HG03108 (cell line): ENCODE data around the gene COA1.
A peak's percentile ranks its signal among the peaks of the same experiment; 100 is the strongest.
"Not testable (repeated sequence)": the region's sequence is repeated elsewhere in the genome, so short reads cannot be mapped to it uniquely, and the experiment has no call there.

Experiments
- ATAC-seq: cut with Tn5 transposase; IDR thresholded peaks from one replicate; pipeline ENCODE4 v1.9.1; 2021; ENCODE audit warnings: moderate library complexity; ENCODE audit not compliant: unreplicated experiment

Gene COA1

GRCh38 chr7:43729214-43729923 lies at the start of gene COA1:
COA1 (minus strand) TSS chr7:43729523; CDS start chr7:43648614, 80,909 bp downstream.
- ATAC-seq, result peak; percentile 74

GRCh38 chr7:43778293-43779044 lies 49.1 kb upstream of the COA1 start:
- ATAC-seq, result not testable (repeated sequence)

- not testable (repeated sequence) for ATAC-seq
These were observed 45.9 kb upstream of the COA1 start for GRCh38 chr7:43775255-43775654.

DNA sequence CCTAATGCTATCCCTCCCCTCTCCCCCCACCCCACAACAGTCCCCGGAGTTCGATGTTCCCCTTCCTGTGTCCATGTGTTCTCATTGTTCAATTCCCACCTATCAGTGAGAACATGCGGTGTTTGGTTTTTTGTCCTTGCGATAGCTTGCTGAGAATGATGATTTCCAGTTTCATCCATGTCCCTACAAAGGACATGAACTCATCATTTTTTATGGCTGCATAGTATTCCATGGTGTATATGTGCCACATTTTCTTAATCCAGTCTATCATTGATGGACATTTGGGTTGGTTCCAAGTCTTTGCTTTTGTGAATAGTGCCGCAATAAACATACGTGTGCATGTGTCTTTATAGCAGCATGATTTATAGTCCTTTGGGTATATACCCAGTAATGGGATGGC lies 43.9 kb upstream of the COA1 start:
- not testable (repeated sequence) for ATAC-seq

DNA sequence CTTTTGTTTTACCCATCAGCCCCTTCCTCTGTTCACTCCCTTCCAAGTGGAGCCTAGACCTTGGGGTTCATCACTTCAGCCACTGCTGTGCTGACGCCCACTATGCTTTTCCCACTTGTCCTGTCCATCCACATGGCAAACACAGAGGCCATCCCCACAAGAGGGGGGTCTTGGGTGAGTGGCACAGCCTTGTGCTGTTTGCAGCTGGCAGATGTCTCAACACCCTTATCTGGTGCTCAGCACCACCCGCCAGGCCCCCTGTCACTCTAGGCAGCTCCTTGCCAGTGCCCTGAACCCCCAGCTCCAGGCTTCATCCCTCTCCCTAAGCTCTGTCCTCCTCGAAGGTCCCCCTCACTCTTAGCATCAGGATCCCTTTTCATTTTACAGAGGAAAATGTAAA lies 42.2 kb upstream of the COA1 start:
- no peak for ATAC-seq

DNA sequence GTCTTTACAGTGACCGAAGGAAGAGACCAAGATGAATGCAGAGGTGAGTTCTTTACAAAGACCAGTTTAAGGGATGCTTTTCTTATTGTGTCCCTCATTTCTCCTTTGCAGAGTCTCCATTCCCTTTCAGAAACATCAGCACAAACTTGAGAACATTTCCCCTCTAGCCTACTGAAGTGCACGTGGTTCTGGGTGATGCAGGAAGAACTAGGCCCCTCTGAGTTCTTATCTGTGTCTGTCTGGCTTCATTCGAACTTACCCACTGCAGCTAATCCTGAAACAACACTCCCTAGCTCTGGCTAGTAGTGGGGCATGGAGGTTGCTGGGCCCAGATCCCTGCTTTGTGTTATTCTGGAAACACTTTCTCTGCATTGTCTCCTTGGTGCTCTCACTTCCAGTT lies 41.8 kb upstream of the COA1 start:
- ATAC-seq, result no peak

DNA sequence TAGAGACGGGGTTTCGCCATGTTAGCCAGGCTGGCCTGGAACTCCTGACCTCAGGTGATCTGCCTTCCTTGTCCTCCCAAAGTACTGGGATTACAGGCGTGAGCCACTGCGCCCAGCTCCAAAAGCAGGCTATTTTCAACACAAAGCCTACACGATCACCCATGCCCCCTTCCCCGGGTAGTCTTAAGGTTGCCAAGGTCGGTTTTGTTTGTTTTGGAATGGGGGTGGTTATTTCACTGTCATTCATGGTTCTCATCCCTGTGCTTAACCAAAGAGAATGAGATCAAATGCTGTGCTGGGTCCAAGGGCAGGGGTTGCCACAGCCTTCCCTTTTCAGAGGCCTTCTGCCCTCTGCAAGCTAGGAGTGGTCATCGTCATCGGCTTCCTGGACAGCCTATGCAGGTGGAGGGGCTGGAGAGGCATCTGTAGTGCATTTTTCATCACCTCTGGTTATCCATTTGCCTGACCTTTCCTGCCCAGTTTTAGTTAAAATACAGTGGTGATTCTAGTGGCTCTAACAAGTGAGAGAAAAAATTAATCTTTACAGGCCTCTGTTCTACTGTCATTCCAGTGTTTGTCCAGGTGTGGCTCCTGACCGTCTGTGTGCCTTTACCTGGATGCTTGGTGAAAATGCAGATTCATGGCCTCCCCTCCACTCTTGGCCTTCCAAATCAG lies 40.6 kb upstream of the COA1 start:
- ATAC-seq, result no peak

GRCh38 chr7:43769281-43769680 lies 40.0 kb upstream of the COA1 start:
- no peak for ATAC-seq

DNA sequence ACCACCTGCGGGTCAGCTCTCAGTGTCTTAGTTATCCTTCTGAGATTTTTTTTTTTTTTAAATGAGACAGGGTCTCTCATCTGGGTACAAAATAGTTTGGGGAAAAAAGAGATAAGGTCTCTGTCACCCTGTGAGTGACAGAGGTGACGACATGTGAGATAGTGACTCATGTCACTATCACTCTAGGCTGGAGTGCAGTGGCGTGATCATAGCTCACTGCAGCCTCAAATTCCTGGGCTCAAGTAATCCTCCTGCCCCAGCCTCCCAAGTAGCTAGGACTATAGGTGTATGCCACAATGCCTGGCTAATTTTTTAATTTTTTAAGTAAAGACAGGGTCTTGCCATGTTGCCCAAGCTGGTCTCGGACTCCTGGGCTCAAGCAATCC lies 39.6 kb upstream of the COA1 start:
- no peak for ATAC-seq

GRCh38 chr7:43768201-43768886 lies 39.0 kb upstream of the COA1 start:
- ATAC-seq, result no peak

DNA sequence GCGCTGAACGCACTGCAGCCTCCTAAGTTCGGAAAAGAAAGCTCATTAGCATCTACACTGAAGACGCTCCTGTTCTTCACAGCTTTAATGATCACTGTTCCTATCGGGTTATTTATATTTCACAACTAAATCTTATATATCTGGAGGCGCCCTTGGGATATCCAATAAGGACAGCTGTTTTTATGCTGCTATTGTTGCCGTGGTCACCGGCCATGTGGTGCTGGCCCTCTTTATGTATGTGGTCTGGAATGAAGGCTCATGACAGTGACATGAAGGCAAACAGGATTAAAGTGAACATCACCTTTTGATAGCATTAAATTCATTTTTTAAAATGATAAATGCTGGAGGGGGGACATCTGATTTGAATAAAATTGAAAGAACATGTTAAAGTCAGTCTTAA lies 38.0 kb upstream of the COA1 start:
- no peak for ATAC-seq

GRCh38 chr7:43766564-43766963 lies 37.2 kb upstream of the COA1 start:
- no peak for ATAC-seq

GRCh38 chr7:43764807-43765491 lies 35.6 kb upstream of the COA1 start:
- no peak for ATAC-seq

- ATAC-seq, result peak; percentile 51
These were observed 34.9 kb upstream of the COA1 start for GRCh38 chr7:43764039-43764761.

GRCh38 chr7:43763183-43763582 lies 33.9 kb upstream of the COA1 start:
- ATAC-seq, result no peak

- ATAC-seq, result no peak
These were observed 32.8 kb upstream of the COA1 start for GRCh38 chr7:43761938-43762692.

- ATAC-seq, result no peak
These were observed 32.1 kb upstream of the COA1 start for GRCh38 chr7:43761382-43761781.

- no peak for ATAC-seq
These were observed 31.5 kb upstream of the COA1 start for GRCh38 chr7:43760861-43761260.
